Dedifferentiated amniotic fluid mesenchymal stem cell (primary cell): ENCODE data around the gene SYT12.
A peak's percentile ranks its signal among the peaks of the same experiment; 100 is the strongest.

ENCODE experiments used
- DNase-seq: peaks from one replicate; pipeline ENCODE4 v3.0.0-alpha.2; 2016; ENCODE audit errors: extremely low spot score

The SYT12 gene

DNA sequence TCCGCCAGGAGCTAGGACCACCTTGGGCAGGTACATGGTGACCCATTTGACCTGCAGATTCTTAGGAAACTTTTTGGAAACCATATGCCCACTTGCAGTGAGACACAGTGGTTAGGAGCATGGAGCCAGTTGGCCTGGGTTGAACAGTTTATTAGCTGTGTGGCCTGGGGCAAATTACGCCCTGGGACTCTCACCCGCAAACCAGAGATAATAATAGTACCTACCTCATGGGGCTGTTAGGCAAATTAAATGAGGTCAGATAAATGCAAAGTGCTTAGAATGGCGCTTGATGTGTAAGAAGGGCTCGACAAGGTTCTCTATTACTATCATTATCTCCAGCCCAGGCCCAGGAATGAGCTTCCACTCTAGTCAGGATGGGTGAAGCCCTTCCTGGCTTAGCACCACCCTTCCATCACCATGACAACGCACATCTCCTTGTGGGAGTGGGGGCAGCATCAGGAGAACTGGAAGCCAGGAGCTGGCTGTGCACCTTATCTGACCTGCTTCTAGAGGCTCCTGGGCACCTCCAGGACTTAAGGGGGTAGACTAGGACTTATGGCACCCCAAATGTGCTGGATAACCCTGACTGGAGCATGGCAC, 5.1 kb downstream of the SYT12 start:
- no peak for DNase-seq

DNA sequence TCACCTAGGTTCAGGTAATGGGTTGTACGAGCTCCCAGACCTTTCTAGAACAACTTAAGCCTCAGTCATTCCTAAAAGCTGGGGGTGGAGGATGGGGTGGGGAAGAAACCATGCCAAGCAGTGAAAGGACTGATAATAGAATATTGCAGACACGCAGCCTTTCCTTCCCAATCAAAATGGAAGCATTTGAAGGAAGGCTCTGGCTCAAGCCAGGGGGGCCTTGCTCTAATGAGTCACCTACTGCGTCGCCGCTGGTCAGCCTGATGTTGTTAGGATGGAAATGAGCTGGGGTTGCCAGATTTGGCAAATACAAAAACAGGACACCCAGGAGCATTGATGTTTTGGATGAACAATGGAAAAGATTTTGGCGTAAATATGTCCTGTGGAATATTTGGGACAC, 6.2 kb downstream of the SYT12 start:
- no peak for DNase-seq

DNA sequence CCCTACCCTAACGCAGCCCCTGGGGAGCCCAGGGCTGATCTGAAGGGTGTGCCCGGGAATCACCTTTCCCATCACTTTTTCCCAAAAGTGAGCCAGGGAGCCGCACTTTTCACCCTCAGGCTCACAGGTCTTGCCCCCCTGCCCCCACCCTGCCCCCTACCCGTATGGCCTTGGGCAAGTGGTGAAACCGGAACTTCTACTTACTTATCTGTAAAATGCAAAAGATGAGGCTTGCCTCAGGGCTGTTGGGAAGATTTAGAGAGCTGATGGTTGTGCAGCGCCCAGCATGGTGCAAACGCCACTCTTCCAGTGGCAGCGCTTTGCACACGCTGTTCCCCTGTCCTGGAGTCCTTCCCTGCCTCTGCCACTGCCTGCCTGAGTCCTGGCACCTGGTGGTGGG, 8.0 kb downstream of the SYT12 start:
- DNase-seq: no peak

DNA sequence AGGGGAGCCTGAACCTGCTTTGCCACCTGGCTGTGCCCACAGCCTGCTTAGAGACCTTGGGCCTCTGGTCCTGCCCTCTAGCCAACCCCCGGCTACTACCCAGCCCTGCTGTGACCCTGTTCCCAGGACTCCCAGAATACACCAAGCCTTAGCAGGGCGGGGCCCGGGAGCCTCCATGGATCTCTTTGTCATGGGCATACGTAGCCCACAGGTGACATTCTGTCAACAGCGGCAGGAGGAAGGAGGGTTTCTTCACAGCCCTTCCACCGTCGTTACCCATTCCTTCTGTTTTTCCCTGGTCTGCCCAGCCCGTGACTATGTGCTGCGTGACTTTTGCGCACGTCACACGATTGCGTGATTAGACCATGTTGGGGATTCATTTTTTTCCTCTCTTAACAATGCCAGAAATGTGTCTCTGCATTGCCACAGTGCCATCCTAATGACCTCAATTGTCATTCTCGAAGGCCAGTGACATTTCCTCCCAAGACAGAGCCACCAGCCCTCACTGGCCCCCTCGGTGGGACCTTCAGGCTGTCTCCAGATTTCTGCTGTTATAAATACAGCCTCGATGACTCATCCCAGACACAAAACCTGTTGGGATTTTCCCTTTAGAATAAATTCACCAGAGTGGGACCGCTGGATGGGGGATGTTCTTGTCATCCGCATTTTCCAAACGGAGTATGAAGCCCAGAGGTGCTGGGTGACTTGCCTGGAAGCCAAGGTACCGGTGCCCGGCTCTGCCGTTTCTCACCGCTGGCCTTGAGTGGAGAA, 9.0 kb downstream of the SYT12 start:
- peak; percentile 17 for DNase-seq

DNA sequence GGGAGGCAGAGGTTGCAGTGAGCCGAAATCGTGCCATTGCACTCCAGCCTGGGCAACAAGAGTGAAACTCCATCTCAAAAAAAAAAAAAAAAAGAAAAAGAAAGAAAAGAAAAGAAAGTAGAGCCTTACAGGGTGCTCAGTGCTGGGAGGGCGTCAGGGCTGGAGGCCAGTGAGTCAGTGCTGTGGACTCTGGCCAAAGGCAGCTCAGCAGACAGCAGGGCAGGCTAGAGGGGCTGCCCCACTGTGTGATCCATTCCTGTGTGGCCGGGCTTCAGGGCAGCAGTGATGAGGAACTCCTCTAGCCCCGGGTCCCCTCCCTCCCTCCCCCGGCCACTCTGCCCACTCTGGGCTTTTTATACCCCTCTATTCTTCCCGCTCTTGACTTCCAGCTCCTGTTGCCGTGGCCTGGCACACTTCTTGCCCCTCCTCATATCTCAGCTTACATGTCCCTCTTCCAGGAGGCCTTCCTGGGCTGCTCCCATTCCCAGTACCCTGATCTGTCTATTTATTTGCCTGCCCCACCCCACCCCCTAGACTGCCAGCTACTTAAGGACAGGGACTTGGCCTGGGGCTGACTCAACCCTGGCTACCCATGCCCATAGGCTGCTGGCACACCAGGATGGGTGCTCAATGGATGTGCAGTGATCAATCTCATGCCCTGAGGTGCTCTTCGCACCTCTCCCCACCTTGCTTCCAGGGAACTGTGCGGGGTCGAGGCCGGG, 10.1 kb downstream of the SYT12 start:
- DNase-seq: peak; percentile 83

DNA sequence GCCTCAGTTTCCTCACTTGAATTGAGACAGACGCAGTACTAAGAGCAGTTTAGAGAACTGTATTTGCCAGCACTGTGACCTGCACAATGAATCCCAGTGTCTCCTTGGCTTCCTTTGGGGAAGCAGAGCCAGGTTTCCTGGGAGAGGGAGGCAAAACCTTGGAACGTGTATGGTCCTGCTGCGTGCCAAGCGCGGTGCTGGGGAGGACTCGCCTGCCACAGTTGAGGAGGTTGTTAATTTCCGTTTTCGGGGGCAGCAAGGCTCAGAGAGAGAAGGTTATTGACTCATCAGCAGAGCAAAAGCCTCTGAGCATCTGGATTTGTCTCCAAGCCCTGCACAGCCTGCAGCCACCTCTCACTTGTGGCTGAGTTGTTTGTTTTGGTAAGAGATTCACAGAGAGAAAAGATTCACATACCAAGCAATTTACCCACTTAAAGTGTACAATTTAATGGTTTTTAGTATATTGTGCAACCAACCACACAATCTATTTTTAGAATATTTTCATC, 10.8 kb downstream of the SYT12 start:
- DNase-seq: peak; percentile 89

DNA sequence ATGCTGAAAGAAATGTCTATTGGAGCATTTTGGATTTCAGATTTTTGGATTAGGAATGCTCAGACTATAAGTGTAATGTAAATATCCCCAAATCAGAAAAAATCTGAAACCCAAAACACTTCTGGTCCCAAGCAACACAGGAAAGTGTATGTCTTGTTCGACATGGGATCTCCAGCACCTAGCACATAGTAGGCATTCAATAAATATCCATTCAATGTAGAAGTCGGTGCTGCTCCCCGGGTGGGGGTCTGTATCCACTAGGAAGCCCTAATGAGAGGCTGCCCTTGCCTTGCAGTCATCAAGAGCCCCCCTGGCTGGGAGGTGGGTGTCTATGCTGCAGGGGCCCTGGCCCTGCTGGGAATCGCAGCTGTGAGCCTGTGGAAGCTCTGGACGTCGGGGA, 11.4 kb downstream of the SYT12 start:
- no peak for DNase-seq

DNA sequence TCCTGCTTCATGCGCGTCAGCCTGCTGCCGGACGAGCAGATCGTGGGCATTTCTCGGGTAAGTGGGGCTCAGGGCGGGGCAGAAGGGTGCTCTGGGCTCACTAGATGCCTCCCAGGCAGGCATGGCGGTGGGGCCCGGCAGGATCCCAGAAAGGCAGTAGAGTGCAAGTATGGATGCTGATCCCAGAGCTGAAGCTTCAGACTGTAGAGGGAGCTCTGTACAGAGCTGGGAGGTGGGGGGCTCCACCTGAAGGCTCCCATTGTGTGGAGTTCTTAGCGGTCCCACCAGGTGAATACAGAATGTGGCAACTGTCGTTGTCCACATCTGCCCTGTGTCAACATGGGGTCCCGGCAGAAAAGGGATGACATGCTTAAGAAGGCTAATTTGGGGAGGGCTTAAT, 17.2 kb downstream of the SYT12 start:
- no peak for DNase-seq

DNA sequence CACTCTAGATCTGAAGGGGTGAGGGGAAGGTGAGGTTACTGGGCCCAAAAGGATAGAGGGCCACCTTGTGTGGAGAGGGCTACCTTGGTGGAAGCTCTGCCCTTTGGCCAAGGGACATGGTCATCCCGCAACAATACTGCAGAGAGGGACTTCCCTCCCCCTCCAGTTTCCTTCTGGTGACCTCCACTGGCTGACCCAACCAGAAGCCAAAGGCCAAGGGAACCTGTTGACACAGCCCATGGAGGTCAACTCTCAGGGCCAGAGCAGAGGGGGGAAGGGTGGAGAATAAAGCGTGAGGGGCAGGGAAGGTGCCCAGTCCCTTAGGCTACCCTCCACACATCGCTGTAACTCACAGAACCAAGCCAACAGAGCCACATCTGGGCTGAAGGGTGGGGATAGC, 18.7 kb downstream of the SYT12 start:
- no peak for DNase-seq

DNA sequence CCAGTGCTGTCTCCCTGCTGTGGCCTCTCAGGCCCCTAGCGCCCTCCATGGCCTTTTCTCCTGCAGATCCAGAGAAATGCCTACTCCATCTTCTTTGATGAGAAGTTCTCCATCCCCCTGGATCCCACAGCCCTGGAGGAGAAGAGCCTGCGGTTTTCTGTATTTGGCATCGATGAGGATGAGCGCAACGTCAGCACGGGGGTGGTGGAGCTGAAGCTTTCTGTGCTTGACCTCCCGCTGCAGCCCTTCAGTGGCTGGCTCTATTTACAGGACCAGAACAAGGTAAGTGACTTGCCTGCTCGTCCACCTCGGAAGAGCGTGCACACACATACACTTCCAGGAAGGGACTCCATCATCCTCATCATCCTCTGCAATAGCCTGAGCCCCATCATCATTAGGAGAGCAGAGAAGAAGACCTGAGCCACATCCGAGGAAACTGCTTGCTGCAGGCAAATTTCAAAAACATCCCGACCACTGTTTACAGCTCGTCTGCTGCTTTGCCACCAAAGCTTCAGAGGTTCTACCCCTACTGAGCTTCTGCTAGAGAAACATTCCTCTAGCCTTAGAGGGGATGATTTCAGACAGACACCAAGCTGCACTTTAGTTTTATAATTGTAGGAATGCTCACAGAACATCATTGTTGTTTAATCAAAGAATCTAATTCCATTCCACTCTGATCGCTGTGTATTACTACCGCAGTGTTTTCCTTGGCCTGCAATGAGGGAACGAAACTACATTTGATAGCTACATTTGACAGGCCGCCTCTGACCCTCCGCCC, 20.8 kb downstream of the SYT12 start:
- no peak for DNase-seq

DNA sequence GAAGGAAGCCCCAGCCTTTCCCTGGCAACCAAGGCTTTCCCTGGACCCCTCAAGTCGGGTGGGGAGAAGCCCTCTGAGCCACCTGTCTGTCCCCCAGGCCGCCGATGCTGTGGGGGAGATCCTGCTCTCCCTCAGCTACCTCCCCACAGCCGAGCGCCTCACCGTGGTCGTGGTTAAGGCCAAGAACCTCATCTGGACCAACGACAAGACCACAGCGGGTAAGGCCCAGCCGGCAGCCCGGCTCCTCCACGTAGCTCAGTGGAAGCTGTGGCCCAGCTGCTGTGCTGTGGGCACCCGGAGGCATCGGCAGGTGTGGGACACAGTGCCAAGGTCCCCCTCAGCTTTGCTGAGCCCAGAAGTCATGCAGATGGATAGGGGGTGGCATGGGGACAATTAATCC, 21.6 kb downstream of the SYT12 start:
- no peak for DNase-seq

DNA sequence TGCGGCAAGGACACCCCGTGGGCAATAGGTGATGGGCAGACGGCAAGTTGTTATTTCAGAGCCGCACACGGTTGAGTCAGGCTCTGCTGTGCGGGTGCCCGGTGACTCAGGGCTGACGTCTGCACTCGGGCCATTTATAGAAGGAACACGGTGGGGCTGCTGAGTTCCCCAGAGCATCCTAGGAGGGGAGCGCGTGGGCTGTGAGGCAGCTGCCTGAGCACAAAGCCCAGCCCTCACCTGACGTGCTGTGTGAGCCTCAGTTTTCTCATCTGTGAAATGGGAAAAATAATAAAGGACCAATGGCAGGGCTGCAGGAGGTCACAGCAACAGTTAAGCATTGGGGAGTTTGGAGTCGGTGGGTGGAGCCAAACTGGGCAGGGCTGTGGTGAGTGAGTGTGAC, 22.4 kb downstream of the SYT12 start:
- DNase-seq: no peak

DNA sequence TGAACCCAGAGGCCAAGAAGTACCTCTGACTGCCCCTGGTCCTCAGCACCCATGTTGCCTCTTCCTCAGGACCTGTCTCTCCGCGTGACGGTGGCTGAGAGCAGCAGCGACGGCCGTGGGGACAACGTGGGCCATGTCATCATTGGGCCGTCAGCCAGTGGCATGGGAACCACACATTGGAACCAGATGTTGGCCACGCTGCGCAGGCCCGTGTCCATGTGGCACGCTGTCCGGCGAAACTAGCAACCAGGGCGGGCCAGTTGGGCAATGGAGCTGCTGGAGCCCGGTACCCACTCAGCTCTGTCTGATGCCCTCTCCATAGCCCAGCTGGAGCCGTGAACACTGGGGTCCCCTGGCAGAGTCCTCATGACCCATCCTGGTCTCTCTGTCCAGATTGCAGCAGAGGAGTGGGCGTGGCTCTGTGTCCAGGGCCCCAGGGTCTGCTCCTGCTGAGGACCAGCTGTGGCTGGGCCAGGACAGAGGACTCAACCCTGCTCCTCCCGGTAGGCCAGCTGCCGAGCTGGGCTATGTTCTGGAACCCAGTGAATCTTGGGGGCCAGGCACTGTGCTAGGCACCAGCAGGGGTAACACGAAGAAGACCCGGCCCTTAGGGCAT, 25.7 kb downstream of the SYT12 start:
- no peak for DNase-seq

DNA sequence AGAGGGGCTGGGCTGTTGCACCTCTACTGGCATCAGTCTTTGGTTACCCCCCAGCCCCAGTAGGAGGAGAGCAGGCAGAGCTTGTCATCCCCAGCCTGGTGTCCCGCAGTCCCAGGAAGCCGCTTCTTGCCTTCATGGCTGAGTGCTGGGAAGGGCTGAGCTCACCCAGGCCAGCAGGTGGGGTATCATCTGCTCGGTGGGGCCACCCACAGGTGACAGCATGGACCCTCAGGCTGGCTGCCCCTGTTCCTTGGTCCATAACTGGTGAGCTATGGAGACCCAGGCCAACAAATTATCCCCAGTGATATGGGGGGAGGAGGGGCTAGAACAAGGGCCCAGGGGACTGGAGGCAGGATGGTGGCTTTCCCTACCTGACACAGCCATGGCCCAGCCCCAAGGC, 27.2 kb downstream of the SYT12 start:
- no peak for DNase-seq

DNA sequence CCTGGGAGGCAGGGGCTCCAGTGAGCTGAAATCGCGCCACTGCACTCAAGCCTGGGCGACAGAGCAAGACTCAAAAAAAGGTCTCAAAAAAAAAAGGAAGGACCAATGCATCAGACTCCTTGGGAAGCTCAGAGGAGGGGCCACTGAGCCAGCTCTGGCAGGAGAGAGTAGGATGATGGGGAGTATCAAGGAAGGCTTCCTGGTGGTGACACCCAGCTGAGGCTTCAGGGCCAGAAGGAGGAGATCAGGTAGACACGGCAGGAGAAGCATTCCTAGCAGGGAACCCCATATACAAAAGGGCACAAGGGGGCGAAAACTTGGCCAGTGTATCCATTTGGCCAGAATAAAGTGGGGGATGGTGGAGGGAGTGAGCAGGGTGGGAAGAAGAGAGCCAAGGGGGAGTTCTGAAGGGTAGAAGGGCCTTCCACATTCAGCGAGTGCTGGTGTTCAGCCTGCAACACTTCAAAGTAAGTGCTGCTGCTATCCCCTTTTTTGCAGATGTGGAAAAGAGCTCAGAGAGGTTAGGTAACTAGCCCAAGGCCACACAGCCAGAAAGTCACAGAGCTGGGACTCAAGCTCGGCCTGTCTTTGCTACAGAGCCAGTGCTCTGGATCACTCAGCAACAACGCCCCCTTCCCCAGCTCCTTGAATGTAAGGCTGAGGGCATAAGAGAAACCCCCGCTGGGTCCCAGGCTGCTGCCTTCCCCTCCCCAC, 28.4 kb downstream of the SYT12 start:
- DNase-seq: no peak

DNA sequence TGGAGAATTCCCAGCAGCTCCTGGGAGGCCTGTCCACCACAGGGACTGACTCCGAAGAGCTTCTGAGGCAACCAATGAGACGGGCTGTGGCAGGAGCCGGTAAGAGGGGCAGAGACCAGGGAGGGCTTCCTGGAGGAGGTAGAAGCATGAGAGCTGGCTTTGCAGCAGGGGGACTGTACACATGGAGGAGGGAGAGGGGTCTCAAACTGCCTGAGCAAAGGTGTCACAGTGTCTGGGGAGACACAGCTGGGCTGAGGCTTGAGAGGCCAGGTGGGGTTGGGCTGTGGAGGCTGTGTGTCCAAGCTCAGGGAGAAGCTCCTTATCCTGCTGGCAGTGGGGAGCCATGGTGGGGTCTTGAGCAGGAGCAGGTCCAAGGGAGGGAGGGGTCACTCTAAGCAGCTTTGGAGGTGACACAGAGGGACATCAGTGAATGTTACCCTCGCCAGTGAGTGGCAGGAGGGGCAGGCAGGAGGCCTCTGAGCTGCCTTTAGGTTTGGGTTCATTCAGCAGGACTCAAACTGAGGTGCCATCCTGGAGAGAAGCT, 29.1 kb downstream of the SYT12 start:
- DNase-seq: no peak

DNA sequence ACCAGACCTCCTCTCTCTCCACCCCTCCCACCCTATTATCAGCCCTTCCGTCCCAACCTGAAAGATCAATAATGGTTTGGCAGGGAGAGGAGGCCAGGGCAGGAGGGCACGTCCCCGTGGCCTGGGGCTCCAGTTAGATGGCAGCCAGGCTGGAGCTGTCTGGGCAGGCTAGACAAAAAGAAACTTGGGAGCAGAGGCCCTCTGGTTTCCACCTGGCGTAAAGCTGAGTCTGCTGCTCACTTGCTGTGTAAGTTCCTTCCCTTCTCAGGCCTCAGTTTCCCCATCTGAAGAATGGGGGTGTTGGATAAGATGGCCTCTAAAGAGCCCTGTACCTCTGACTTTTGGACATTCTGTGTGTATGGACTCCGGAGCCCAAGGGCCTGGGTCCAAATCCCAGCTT, 30.0 kb downstream of the SYT12 start:
- DNase-seq: no peak

DNA sequence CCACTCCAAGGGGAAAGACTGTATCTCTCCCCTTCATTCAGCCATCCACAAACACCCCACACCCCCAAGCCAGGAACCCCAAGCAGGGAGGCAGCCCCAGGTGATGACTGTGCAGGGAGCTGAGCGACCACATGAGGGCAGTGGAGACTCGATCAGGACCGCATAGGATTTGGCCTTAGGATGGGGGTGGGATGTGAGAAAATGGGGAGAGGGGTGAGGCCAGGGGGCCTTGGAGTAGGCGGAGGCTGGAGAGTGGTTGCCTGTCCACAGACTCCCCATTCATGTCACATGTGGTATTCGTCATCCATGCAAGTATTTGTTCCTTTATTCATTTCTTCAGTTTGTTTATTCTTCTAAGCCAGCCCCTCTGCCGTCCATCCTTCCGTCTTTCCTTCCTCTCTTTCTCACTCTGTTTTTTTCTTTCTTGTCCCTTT, 31.0 kb downstream of the SYT12 start:
- peak; percentile 39 for DNase-seq

DNA sequence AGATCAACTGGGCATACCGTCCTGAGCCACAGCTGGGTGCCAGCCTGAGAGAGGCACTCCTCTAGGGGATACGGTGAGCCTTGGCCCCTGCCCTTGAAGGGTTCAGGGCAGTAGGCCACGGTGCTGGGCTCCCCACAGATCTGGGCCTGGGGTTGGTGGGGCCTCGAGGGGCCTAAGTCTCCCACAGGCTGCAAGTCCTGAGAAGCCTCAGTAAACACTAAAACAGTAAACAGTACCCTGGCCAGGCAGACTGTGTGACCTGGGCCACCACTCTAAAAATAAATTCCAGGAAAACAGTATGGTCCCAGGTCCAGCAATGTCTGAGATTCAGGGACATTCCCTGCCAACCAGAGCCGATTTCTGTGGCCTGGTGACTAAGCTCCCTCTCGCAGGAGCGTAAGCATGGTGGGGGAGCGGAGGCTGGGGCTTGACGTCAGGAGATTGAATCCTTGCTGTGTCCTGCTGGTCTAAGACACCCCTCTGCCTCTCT, 31.5 kb downstream of the SYT12 start:
- DNase-seq: no peak

DNA sequence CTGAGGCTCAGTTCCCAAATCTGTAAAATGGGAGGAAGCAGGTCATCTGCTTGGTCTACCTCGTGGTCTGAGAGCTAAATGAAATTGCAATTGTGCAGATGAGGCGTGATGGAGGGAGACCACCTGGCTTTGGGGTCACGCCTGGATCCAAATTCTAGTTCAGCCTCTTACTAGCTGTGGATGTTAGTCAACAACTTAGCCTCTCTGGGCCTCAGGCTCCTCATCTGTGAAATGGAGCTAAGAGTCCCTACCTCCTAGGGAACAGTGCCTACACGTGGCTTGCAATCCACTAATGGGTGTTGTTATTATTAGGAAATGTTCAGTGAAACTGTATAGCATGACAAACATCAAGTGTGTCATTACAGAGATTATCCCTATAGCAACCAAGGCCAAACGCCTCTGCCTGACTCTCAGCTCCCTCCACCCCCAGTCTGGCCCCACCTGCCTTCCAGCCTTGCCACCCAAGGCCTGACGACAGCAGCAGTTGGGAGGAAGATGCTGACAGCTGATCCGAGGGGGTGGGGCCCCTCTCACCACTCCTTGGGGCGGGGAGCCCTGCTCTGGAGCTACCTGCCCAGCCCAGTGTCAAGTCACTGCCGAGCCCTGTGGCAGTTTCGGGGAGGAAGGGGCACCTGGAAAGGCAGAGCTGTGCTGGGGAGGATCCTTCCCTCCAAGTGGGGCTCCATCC, 32.0 kb downstream of the SYT12 start:
- peak; percentile 47 for DNase-seq
